Endothelial cell of umbilical vein (primary cell): ENCODE measurements around the gene LHPP. TPM values are rescaled to one million over a fixed set of nuclear protein-coding genes. Genes with fewer than 3 reads are reported as not detected.

ENCODE experiments used
- BruUV-seq: library from RNA; stranded (reverse); fragments of 400-500 nt; replicated peaks from 2 replicates; lab custom pipeline; 2021; lab: Mats Ljungman, UMichigan
- CTCF ChIA-PET: fragments of 300-600, 350-600 bp; sonication (Branson Sonifier 250); formaldehyde crosslinking; loops from one replicate; lab custom pipeline; 2021; ENCODE audit warnings: antibody characterized with exemption, inconsistent platforms; lab: Charles Lee
- POLR2A ChIA-PET: fragments of 300-600, 350-600 bp; sonication (Branson Sonifier 250); formaldehyde crosslinking; loops from one replicate; lab custom pipeline; 2021; ENCODE audit warnings: antibody characterized with exemption, inconsistent platforms; lab: Charles Lee
- DNase-seq: peaks from one replicate; pipeline ENCODE4 v3.0.0-alpha.2; 2011; ENCODE audit warnings: low read depth, low spot score
- FAIRE-seq: peaks from 2 replicates; lab custom pipeline; 2011; peaks lifted over from hg19 to GRCh38; lab: Jason Lieb, UNC
- H2AFZ ChIP-seq: 2 replicates; pipeline ENCODE4 v1.6.0; 2012; ENCODE audit warnings: low read depth, low read length, control low read depth, inconsistent platforms
- H3K27ac ChIP-seq: 2 replicates; pipeline ENCODE4 v1.5.1; 2011; ENCODE audit warnings: low read depth, mild to moderate bottlenecking, control low read depth, low read length, moderate library complexity; ENCODE audit not compliant: insufficient read depth
- H3K27me3 ChIP-seq, 2 experiments: 2 replicates each; pipeline versions ENCODE4 v1.6.0 to v1.6.1; 2011; ENCODE audit warnings: low read length in 2 of 2, mixed read lengths in 1 of 2; ENCODE audit not compliant: control insufficient read depth in 2 of 2, insufficient read depth in 2 of 2
- H3K36me3 ChIP-seq, 2 experiments: 2 replicates in 1 of 2; 3 replicates in 1 of 2; pipeline ENCODE4 v1.5.1; 2011; ENCODE audit warnings: low read length in 2 of 2, mild to moderate bottlenecking in 1 of 2, moderate library complexity in 1 of 2; ENCODE audit not compliant: control insufficient read depth in 2 of 2, insufficient read depth in 2 of 2; ENCODE audit errors: extremely low read depth in 1 of 2
- H3K4me1 ChIP-seq: 3 replicates; pipeline ENCODE4 v1.5.1; 2011; ENCODE audit warnings: mild to moderate bottlenecking, low read length; ENCODE audit not compliant: control insufficient read depth, insufficient read depth; ENCODE audit errors: extremely low read depth
- H3K4me2 ChIP-seq: 2 replicates; pipeline ENCODE4 v1.6.1; 2011; ENCODE audit warnings: low read length, control low read depth, mixed read lengths; ENCODE audit not compliant: insufficient read depth
- H3K4me3 ChIP-seq, 3 experiments: fragments of 200-600 bp in 1 of 3; sonication (generic), shearing (Covaris generic) in 1 of 3; replicated peaks in 1 of 3; 2 replicates each; pipeline ENCODE4 v1.5.1; 2011 to 2016; ENCODE audit warnings: control low read depth in 3 of 3, low read length in 3 of 3, mild to moderate bottlenecking in 2 of 3, inconsistent platforms in 1 of 3, low read depth in 1 of 3, moderate library complexity in 1 of 3; ENCODE audit not compliant: insufficient read depth in 1 of 3
- H3K79me2 ChIP-seq: 2 replicates; pipeline ENCODE4 v1.6.0; 2012; ENCODE audit warnings: low read length, inconsistent platforms; ENCODE audit not compliant: control insufficient read depth, insufficient read depth
- H3K9ac ChIP-seq: replicated peaks from 2 replicates; pipeline ENCODE3; 2011; ENCODE audit warnings: low read length, control low read depth; ENCODE audit not compliant: insufficient read depth; ENCODE audit errors: extremely low read depth
- H3K9me1 ChIP-seq: replicated peaks from 3 replicates; pipeline ENCODE4 v1.6.0; 2011; ENCODE audit warnings: mild to moderate bottlenecking, low read length; ENCODE audit not compliant: control insufficient read depth, insufficient read depth; ENCODE audit errors: extremely low read depth
- H3K9me3 ChIP-seq: replicated peaks from 2 replicates; pipeline ENCODE4 v1.5.1; 2012; ENCODE audit warnings: low read length, inconsistent platforms; ENCODE audit not compliant: control insufficient read depth, insufficient read depth
- H4K20me1 ChIP-seq: replicated peaks from 2 replicates; pipeline ENCODE3; 2011; ENCODE audit warnings: mild to moderate bottlenecking, low read length; ENCODE audit not compliant: control insufficient read depth, insufficient read depth; ENCODE audit errors: extremely low read depth
- EZH2 ChIP-seq: IDR thresholded peaks from 2 replicates; pipeline ENCODE4 v1.6.1; 2012; ENCODE audit warnings: borderline replicate concordance, low read depth, mild to moderate bottlenecking, moderate library complexity, low read length, inconsistent platforms; ENCODE audit not compliant: severe bottlenecking
- FOS ChIP-seq: IDR thresholded peaks from 2 replicates; pipeline ENCODE4 v1.6.1; 2011; ENCODE audit warnings: mild to moderate bottlenecking, low read length, moderate library complexity, borderline replicate concordance; ENCODE audit not compliant: insufficient read depth
- GATA2 ChIP-seq: IDR thresholded peaks from 2 replicates; pipeline ENCODE4 v1.7.0; 2011; ENCODE audit warnings: low read depth, mild to moderate bottlenecking, moderate library complexity, mixed read lengths, low read length; ENCODE audit not compliant: insufficient read length, insufficient read depth
- JUN ChIP-seq: IDR thresholded peaks from 2 replicates; pipeline ENCODE4 v1.6.1; 2011; ENCODE audit warnings: borderline replicate concordance, low read depth; ENCODE audit not compliant: insufficient read length, insufficient read depth
- POLR2A ChIP-seq: IDR thresholded peaks from 2 replicates; pipeline ENCODE4 v1.6.1; 2012; ENCODE audit warnings: low read depth, mild to moderate bottlenecking, control low read depth, low read length
- POLR2AphosphoS5 ChIP-seq: IDR thresholded peaks from 2 replicates; pipeline ENCODE4 v1.6.1; 2012; ENCODE audit warnings: low read depth, mild to moderate bottlenecking, control low read depth, low read length, moderate library complexity; ENCODE audit not compliant: insufficient read depth
- dilution Hi-C: fragments of 300-500 bp; cut with MboI; formaldehyde crosslinking; loops from one replicate; pipeline ENCODE4 v1.15.0; 2019; ENCODE audit warnings: low sequenced_read_pairs; ENCODE audit not compliant: extremely low pct_ligation_motif_present
- intact Hi-C: fragments of 100-400 bp; cut with micrococcal nuclease; formaldehyde crosslinking; loops from one replicate; pipeline ENCODE4 v1.10.0; 2022
- polyA plus RNA-seq, 4 experiments: library from polyadenylated mRNA; depleted of rRNA in 3 of 4; stranded (reverse) in 3 of 4; unstranded in 1 of 4; fragments of >200 nt; gene quantifications; 2 replicates each; pipeline versions ENCODE4 v1.2.1 to v1.2.3, GENCODE V29; 2011 to 2012; ENCODE audit warnings: missing spikeins in 1 of 4
- total RNA-seq: library from RNA; stranded (reverse); gene quantifications from 2 replicates; pipeline ENCODE4 v1.2.3, GENCODE V29; 2021

LHPP gene
- total and polyA plus RNA-seq, 2 donors (not counting 3 experiments of a cell fraction or from before 2014, with no cell fraction given) = 5.8 to 11.2 TPM

- Histone ChIP-seq H3K79me2 (no peaks in the 10 kb centered on the region), H2AFZ (no peak overlapping the region), H3K27me3 (no peaks in the 10 kb centered on the region), H3K4me2 (no peak overlapping the region), H3K27ac (no peak overlapping the region), H4K20me1 (no peaks in the 10 kb centered on the region), H3K9me1 (no peaks in the 10 kb centered on the region), H3K4me3 (no peak overlapping the region), H3K9ac (no peak overlapping the region), H3K4me1 (no peaks in the 10 kb centered on the region), H3K36me3 (no peaks in the 10 kb centered on the region), H3K9me3 (no peaks in the 10 kb centered on the region)
- DNase-seq (no peak), FAIRE-seq (no peak)
- intact Hi-C loops = no loop called here
- TF ChIP-seq EZH2 (no peak), JUN (no peak), GATA2 (no peak), POLR2AphosphoS5 (no peak), POLR2A (no peak)
- no TSS peak for BruUV-seq
- dilution Hi-C loops = no loop called here
- ChIA-PET CTCF (no interaction called here), POLR2A (no interaction called here)
Measured at GRCh38 chr10:124480860-124481259, 19.2 kb downstream of the LHPP start.

GRCh38 chr10:124481717-124482116 lies 20.1 kb downstream of the LHPP start:
- POLR2A ChIA-PET = no interaction called here
- no peaks in the 10 kb centered on the region for H3K9me3 ChIP-seq
- no peaks in the 10 kb centered on the region for H3K4me1 ChIP-seq
- TF ChIP-seq FOS = no peak
- no peak for TF ChIP-seq GATA2
- no peaks in the 10 kb centered on the region for H4K20me1 ChIP-seq
- H3K4me3 ChIP-seq = no peak overlapping the region
- dilution Hi-C loops (no loop called here), intact Hi-C loops (no loop called here)
- no peaks in the 10 kb centered on the region for H3K36me3 ChIP-seq
- H3K9me1 ChIP-seq = no peaks in the 10 kb centered on the region
- no peak overlapping the region for H3K9ac ChIP-seq
- no peak for FAIRE-seq
- no peak overlapping the region for H3K4me2 ChIP-seq
- BruUV-seq = no TSS peak
- no peak overlapping the region for H3K27ac ChIP-seq
- no peak for DNase-seq
- no peak overlapping the region for H2AFZ ChIP-seq
- H3K27me3 ChIP-seq = no peaks in the 10 kb centered on the region
- CTCF ChIA-PET = no interaction called here
- H3K79me2 ChIP-seq = no peaks in the 10 kb centered on the region
